ENCODE data around the gene UMPS. TPM values are rescaled to one million over a fixed set of nuclear protein-coding genes. Genes with fewer than 3 reads are reported as not detected.

The UMPS gene
- polyA plus RNA-seq, 1 donor (not counting 4 experiments of a cell fraction or from before 2014, with no cell fraction given): 53.7 TPM

DNA sequence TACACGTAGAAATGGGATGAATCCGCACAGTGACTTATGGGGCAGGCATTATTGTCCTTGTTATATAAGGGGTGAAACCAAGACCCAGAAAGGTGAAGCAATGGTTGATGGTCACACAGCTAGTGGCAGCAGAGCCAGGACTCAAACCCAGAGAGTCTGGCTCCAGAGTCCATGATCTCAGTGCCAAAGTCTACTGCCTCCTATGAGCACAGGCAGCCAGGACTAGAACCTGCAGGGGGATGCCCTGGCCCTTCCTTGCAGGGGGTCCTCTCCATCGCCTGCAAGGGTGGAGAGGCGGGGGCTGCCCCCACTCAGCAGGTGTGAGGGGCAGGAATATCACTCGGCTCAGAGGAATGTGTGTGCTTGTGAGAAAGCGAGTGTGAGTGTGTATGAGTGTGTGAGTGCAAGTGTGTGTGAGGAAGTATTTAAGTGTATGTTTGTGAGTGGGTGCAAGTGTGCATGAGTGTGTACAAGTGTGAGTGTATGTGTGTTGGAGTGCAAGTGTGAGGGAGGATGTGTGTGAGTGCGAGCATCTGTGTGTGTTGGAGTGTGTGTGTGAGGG is 44.7 kb downstream of the UMPS start:
- Histone ChIP-seq H4K20me1 (ENCODE audit: control insufficient read depth, extremely low read depth, insufficient read depth, low read length) (no peaks in the 10 kb centered on the region), H3K27ac (ENCODE audit: control insufficient read depth, insufficient read depth, low read length) (no peak overlapping the region), H3K27me3 (ENCODE audit: control insufficient read depth, extremely low read depth, insufficient read depth, low read length) (no peaks in the 10 kb centered on the region), H3K4me2 (ENCODE audit: control insufficient read depth, extremely low read depth, insufficient read depth, low read depth, low read length) (no peak overlapping the region), H3K79me2 (ENCODE audit: control insufficient read depth, insufficient read depth, low read length) (no peaks in the 10 kb centered on the region), H3K4me1 (ENCODE audit: control insufficient read depth, extremely low read depth, insufficient read depth, low read length) (peaks cover 14% of the 10 kb centered on the region), H3K4me3 (ENCODE audit: control insufficient read depth in 2 of 3, extremely low read depth in 1 of 3, insufficient read depth in 2 of 3, low read depth in 1 of 3, low read length in 3 of 3) (no peak overlapping the region), H3K36me3 (ENCODE audit: control insufficient read depth in 2 of 2, extremely low read depth in 1 of 2, insufficient read depth in 2 of 2, low read length in 2 of 2) (peaks cover 19 to 28% of the 10 kb centered on the region in 2 experiments), H3K9ac (ENCODE audit: control insufficient read depth, extremely low read depth, insufficient read depth, low read length) (no peak overlapping the region), H2AFZ (ENCODE audit: control insufficient read depth, low read length) (no peak overlapping the region), H3K9me3 (ENCODE audit: control insufficient read depth, low read depth, low read length) (no peaks in the 10 kb centered on the region), H3K9me1 (ENCODE audit: control insufficient read depth, extremely low read depth, insufficient read depth, low read length) (no peaks in the 10 kb centered on the region)
- TF ChIP-seq CTCF (optimal IDR thresholded peaks at IDR 0.05 in 1 of 3, IDR thresholded peaks at IDR 0.05 in 1 of 3, conservative IDR thresholded peaks at IDR 0.05 in 1 of 3; ENCODE audit: extremely low read depth in 1 of 3, insufficient read depth in 2 of 3, low read length in 3 of 3) (no peak), EZH2 (IDR thresholded peaks at IDR 0.05; ENCODE audit: low read length) (no peak)
- peak; percentile 32 for FAIRE-seq
- no peak for DNase-seq (ENCODE audit: low read depth, low spot score)
- dilution Hi-C loops (cut with MboI; ENCODE audit: extremely low pct_ligation_motif_present, low sequenced_read_pairs): no loop called here

DNA sequence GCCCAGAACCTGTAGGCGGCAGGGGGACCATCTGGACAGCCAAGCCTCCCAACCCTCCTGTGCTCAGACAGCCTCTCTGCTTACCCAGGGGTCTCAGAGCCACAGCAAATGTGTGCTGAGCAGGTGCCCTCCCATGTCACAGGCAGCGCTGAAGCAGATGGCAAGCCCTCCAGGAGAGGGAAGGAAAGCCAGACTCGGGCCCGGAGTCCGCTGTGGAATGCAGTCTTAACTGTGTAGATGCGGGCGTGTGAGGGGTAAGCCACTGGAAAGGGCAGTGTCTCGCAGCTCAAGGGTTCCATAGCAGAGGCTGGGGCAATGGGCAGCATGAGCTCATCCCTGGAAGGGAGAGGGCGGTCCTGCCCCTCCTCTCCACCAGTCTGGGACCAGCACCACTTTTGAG is 45.6 kb downstream of the UMPS start:
- H3K27me3 ChIP-seq (ENCODE audit: control insufficient read depth, extremely low read depth, insufficient read depth, low read length): no peaks in the 10 kb centered on the region
- TF ChIP-seq CTCF (optimal IDR thresholded peaks at IDR 0.05 in 1 of 3, IDR thresholded peaks at IDR 0.05 in 1 of 3, conservative IDR thresholded peaks at IDR 0.05 in 1 of 3; ENCODE audit: extremely low read depth in 1 of 3, insufficient read depth in 2 of 3, low read length in 3 of 3): no peak
- no peak for TF ChIP-seq EZH2 (IDR thresholded peaks at IDR 0.05; ENCODE audit: low read length)
- DNase-seq (ENCODE audit: low read depth, low spot score) (no peak), FAIRE-seq (no peak)
- no peaks in the 10 kb centered on the region for H3K9me1 ChIP-seq (ENCODE audit: control insufficient read depth, extremely low read depth, insufficient read depth, low read length)
- no peak overlapping the region for H3K4me2 ChIP-seq (ENCODE audit: control insufficient read depth, extremely low read depth, insufficient read depth, low read depth, low read length)
- peaks cover 23% of the 10 kb centered on the region for H3K4me1 ChIP-seq (ENCODE audit: control insufficient read depth, extremely low read depth, insufficient read depth, low read length)
- no peak overlapping the region for H3K4me3 ChIP-seq (ENCODE audit: control insufficient read depth in 2 of 3, extremely low read depth in 1 of 3, insufficient read depth in 2 of 3, low read depth in 1 of 3, low read length in 3 of 3)
- peaks cover 16 to 27% of the 10 kb centered on the region in 2 experiments for H3K36me3 ChIP-seq (ENCODE audit: control insufficient read depth in 2 of 2, extremely low read depth in 1 of 2, insufficient read depth in 2 of 2, low read length in 2 of 2)
- no peaks in the 10 kb centered on the region for H4K20me1 ChIP-seq (ENCODE audit: control insufficient read depth, extremely low read depth, insufficient read depth, low read length)
- no peaks in the 10 kb centered on the region for H3K9me3 ChIP-seq (ENCODE audit: control insufficient read depth, low read depth, low read length)
- no peak overlapping the region for H3K9ac ChIP-seq (ENCODE audit: control insufficient read depth, extremely low read depth, insufficient read depth, low read length)
- H2AFZ ChIP-seq (ENCODE audit: control insufficient read depth, low read length): no peak overlapping the region
- H3K27ac ChIP-seq (ENCODE audit: control insufficient read depth, insufficient read depth, low read length): no peak overlapping the region
- dilution Hi-C loops (cut with MboI; ENCODE audit: extremely low pct_ligation_motif_present, low sequenced_read_pairs): no loop called here
- H3K79me2 ChIP-seq (ENCODE audit: control insufficient read depth, insufficient read depth, low read length): no peaks in the 10 kb centered on the region
